ENCODE data around the gene TTLL13.

DNA sequence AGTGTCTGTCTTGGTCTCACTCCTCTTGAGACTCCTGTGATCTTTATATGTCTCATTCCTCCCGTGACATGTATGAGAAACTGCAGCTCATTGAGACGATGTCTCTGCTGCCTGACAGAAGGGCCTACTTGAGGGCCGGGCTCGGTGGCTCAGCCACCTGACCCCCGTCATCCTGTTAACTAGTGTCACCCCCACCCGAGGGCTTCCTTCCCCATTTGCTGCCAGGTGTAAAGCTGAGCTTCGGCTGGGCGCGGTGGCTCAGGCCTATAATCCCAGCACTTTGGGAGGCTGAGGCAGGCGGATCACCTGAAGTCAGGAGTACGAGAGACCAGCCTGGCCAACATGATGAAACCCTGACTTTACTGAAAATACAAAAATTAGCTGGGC lies 35.5 kb upstream of the TTLL13 start:
- no peak for TF ChIP-seq EZH2 (IDR thresholded peaks at IDR 0.05; ENCODE audit: borderline replicate concordance)
- TF ChIP-seq CTCF (IDR thresholded peaks at IDR 0.05; ENCODE audit: poor library complexity) = no peak

Data from hepatocyte (in vitro differentiated cells).